ENCODE measurements around the gene HES6. TPM values are rescaled to one million over a fixed set of nuclear protein-coding genes. Genes with fewer than 3 reads are reported as not detected.

The HES6 gene
- total and polyA plus RNA-seq, 2 experiments from 2014 or later: 38.8 to 76.3 TPM

DNA sequence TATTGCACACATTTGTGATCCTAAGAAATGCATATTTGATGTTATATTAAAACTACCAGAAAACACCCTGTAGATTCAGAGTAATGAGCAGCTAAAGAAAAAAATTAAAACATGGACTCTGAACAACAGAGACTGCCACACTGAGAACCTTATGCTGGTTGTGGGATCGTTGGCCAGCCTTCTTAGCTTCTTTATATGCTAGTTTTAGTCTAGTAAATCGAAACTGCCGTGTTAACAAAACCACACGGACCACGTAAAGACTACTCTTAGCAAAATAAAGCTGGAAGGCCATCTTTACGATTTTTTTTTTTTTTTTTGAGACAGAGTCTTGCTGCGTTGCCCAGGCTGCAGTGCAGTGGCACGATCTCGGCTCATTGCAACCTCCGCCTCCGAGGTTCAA, 25.8 kb upstream of the HES6 start:
- no peak overlapping the region for H3K4me2 ChIP-seq
- no peak overlapping the region for H3K27ac ChIP-seq (ENCODE audit: low read depth)
- H4K20me1 ChIP-seq (replicated peaks; ENCODE audit: insufficient read depth): peaks cover 2% of the 10 kb centered on the region; the same call in 1 of the 2 replicates
- no peaks in the 10 kb centered on the region for H3F3A ChIP-seq (replicated peaks; ENCODE audit: low read depth)
- no peak overlapping the region for H3K4me3 ChIP-seq
- no peaks in the 10 kb centered on the region for H3K36me3 Mint-ChIP-seq (ENCODE audit: low read depth)
- no peak overlapping the region for H2AFZ ChIP-seq
- H3K4me3 Mint-ChIP-seq: no peak overlapping the region
- DNase-seq (ENCODE audit: low spot score) (no peak), ATAC-seq (no peak)
- H3K36me3 ChIP-seq (ENCODE audit: insufficient read depth): no peaks in the 10 kb centered on the region
- H3K27me3 ChIP-seq (ENCODE audit: insufficient read depth): no peaks in the 10 kb centered on the region
- H3K27ac Mint-ChIP-seq: no peak overlapping the region
- H3K9me2 ChIP-seq (ENCODE audit: insufficient read depth): no peaks in the 10 kb centered on the region
- H3K9me3 Mint-ChIP-seq: no peaks in the 10 kb centered on the region
- H3K79me2 ChIP-seq (replicated peaks; ENCODE audit: insufficient read depth): no peaks in the 10 kb centered on the region
- TF ChIP-seq STAT1 (IDR thresholded peaks at IDR 0.05; ENCODE audit: unreplicated experiment) (no peak), ZNF331 (CRISPR knock-in tag; IDR thresholded peaks at IDR 0.05; ENCODE audit: low read depth) (no peak), JUNB (IDR thresholded peaks at IDR 0.05; ENCODE audit: unreplicated experiment) (no peak)
- TF ChIP-seq, protein P1, sequence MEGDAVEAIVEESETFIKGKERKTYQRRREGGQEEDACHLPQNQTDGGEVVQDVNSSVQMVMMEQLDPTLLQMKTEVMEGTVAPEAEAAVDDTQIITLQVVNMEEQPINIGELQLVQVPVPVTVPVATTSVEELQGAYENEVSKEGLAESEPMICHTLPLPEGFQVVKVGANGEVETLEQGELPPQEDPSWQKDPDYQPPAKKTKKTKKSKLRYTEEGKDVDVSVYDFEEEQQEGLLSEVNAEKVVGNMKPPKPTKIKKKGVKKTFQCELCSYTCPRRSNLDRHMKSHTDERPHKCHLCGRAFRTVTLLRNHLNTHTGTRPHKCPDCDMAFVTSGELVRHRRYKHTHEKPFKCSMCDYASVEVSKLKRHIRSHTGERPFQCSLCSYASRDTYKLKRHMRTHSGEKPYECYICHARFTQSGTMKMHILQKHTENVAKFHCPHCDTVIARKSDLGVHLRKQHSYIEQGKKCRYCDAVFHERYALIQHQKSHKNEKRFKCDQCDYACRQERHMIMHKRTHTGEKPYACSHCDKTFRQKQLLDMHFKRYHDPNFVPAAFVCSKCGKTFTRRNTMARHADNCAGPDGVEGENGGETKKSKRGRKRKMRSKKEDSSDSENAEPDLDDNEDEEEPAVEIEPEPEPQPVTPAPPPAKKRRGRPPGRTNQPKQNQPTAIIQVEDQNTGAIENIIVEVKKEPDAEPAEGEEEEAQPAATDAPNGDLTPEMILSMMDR (conservative IDR thresholded peaks at IDR 0.05; ENCODE audit: low read depth in 2 of 2): no peak
- TF ChIP-seq, protein P2, sequence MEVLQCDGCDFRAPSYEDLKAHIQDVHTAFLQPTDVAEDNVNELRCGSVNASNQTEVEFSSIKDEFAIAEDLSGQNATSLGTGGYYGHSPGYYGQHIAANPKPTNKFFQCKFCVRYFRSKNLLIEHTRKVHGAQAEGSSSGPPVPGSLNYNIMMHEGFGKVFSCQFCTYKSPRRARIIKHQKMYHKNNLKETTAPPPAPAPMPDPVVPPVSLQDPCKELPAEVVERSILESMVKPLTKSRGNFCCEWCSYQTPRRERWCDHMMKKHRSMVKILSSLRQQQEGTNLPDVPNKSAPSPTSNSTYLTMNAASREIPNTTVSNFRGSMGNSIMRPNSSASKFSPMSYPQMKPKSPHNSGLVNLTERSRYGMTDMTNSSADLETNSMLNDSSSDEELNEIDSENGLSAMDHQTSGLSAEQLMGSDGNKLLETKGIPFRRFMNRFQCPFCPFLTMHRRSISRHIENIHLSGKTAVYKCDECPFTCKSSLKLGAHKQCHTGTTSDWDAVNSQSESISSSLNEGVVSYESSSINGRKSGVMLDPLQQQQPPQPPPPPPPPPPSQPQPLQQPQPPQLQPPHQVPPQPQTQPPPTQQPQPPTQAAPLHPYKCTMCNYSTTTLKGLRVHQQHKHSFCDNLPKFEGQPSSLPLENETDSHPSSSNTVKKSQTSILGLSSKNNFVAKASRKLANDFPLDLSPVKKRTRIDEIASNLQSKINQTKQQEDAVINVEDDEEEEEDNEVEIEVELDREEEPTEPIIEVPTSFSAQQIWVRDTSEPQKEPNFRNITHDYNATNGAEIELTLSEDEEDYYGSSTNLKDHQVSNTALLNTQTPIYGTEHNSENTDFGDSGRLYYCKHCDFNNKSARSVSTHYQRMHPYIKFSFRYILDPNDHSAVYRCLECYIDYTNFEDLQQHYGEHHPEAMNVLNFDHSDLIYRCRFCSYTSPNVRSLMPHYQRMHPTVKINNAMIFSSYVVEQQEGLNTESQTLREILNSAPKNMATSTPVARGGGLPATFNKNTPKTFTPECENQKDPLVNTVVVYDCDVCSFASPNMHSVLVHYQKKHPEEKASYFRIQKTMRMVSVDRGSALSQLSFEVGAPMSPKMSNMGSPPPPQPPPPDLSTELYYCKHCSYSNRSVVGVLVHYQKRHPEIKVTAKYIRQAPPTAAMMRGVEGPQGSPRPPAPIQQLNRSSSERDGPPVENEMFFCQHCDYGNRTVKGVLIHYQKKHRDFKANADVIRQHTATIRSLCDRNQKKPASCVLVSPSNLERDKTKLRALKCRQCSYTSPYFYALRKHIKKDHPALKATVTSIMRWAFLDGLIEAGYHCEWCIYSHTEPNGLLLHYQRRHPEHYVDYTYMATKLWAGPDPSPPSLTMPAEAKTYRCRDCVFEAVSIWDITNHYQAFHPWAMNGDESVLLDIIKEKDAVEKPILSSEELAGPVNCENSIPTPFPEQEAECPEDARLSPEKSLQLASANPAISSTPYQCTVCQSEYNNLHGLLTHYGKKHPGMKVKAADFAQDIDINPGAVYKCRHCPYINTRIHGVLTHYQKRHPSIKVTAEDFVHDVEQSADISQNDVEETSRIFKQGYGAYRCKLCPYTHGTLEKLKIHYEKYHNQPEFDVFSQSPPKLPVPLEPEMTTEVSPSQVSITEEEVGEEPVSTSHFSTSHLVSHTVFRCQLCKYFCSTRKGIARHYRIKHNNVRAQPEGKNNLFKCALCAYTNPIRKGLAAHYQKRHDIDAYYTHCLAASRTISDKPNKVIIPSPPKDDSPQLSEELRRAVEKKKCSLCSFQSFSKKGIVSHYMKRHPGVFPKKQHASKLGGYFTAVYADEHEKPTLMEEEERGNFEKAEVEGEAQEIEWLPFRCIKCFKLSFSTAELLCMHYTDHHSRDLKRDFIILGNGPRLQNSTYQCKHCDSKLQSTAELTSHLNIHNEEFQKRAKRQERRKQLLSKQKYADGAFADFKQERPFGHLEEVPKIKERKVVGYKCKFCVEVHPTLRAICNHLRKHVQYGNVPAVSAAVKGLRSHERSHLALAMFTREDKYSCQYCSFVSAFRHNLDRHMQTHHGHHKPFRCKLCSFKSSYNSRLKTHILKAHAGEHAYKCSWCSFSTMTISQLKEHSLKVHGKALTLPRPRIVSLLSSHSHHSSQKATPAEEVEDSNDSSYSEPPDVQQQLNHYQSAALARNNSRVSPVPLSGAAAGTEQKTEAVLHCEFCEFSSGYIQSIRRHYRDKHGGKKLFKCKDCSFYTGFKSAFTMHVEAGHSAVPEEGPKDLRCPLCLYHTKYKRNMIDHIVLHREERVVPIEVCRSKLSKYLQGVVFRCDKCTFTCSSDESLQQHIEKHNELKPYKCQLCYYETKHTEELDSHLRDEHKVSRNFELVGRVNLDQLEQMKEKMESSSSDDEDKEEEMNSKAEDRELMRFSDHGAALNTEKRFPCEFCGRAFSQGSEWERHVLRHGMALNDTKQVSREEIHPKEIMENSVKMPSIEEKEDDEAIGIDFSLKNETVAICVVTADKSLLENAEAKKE (CRISPR knock-in tag; IDR thresholded peaks at IDR 0.05): no peak
- TF ChIP-seq, protein P3, sequence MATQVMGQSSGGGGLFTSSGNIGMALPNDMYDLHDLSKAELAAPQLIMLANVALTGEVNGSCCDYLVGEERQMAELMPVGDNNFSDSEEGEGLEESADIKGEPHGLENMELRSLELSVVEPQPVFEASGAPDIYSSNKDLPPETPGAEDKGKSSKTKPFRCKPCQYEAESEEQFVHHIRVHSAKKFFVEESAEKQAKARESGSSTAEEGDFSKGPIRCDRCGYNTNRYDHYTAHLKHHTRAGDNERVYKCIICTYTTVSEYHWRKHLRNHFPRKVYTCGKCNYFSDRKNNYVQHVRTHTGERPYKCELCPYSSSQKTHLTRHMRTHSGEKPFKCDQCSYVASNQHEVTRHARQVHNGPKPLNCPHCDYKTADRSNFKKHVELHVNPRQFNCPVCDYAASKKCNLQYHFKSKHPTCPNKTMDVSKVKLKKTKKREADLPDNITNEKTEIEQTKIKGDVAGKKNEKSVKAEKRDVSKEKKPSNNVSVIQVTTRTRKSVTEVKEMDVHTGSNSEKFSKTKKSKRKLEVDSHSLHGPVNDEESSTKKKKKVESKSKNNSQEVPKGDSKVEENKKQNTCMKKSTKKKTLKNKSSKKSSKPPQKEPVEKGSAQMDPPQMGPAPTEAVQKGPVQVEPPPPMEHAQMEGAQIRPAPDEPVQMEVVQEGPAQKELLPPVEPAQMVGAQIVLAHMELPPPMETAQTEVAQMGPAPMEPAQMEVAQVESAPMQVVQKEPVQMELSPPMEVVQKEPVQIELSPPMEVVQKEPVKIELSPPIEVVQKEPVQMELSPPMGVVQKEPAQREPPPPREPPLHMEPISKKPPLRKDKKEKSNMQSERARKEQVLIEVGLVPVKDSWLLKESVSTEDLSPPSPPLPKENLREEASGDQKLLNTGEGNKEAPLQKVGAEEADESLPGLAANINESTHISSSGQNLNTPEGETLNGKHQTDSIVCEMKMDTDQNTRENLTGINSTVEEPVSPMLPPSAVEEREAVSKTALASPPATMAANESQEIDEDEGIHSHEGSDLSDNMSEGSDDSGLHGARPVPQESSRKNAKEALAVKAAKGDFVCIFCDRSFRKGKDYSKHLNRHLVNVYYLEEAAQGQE (IDR thresholded peaks at IDR 0.05; ENCODE audit: unreplicated experiment): no peak
- TF ChIP-seq, protein P4, sequence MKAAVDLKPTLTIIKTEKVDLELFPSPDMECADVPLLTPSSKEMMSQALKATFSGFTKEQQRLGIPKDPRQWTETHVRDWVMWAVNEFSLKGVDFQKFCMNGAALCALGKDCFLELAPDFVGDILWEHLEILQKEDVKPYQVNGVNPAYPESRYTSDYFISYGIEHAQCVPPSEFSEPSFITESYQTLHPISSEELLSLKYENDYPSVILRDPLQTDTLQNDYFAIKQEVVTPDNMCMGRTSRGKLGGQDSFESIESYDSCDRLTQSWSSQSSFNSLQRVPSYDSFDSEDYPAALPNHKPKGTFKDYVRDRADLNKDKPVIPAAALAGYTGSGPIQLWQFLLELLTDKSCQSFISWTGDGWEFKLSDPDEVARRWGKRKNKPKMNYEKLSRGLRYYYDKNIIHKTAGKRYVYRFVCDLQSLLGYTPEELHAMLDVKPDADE (IDR thresholded peaks at IDR 0.05): no peak
- H3K27me3 Mint-ChIP-seq (ENCODE audit: insufficient read depth, low read depth, poor library complexity): peaks cover 2% of the 10 kb centered on the region
- H3K4me1 ChIP-seq (ENCODE audit: insufficient read depth): no peaks in the 10 kb centered on the region
- peaks cover 7% of the 10 kb centered on the region for H3K4me1 Mint-ChIP-seq

All from GM23338 (cell line).